Inflammatory macrophage (primary cell): ENCODE data around the gene SGCA.

Source experiments
- DNase-seq, 2 donors: peaks; one replicate each; pipeline ENCODE4 v3.0.0-alpha.2; 2020 to 2022

Gene SGCA

DNA sequence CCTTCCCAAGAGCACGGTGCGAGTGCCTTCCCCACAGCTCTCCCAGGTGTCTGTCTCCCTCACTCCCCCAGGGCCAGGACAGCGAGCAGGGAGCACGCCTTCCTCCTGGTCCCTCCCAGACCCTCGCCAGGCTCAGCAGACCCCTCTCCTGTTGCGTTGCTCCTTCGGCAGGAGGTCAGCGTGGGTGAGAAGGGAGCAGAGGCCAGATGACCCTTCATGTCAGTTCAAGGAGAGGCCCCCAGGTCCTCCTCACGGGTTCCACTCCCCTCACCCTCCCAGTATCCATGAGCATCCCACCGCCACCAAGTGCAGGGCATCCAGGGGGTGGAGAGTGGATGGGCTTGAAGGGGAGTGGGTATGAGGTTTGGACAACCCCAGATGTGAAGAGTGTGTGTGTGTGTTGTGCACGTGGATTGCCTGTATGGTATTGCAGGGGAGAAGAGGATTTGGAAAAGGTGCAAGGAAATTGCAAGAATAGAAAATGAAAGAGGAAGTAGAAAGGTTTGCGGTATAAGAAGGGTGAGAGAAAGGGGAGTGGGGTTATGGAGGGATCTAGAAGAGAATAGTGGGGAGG lies 17.7 kb downstream of the SGCA start:
- DNase-seq = peak in 1 of 2 donors; percentile 50

DNA sequence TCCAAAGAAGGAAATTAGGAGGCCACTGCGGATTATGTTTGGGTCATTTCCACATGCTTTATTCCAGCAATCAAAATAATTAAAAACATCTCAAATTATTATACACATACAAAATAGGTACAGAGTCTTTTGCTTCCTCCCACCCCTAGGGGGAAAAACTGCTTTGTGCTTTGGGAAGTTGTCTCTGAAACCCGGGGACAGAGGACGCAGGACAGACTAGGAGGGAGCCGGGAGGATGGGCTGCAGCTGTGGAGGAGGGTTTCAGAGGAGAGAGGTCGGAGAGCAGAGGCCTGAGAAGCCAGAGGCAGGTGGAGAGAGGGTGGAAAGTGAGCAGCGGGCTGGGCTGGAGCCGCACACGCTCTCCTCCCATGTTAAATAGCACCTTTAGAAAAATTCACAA lies 18.3 kb downstream of the SGCA start:
- no peak for DNase-seq

GRCh38 chr17:50184611-50185398 lies 19.0 kb downstream of the SGCA start:
- peak; percentile 74 to 80 for DNase-seq

GRCh38 chr17:50185631-50186471 lies 20.0 kb downstream of the SGCA start:
- no peak for DNase-seq

DNA sequence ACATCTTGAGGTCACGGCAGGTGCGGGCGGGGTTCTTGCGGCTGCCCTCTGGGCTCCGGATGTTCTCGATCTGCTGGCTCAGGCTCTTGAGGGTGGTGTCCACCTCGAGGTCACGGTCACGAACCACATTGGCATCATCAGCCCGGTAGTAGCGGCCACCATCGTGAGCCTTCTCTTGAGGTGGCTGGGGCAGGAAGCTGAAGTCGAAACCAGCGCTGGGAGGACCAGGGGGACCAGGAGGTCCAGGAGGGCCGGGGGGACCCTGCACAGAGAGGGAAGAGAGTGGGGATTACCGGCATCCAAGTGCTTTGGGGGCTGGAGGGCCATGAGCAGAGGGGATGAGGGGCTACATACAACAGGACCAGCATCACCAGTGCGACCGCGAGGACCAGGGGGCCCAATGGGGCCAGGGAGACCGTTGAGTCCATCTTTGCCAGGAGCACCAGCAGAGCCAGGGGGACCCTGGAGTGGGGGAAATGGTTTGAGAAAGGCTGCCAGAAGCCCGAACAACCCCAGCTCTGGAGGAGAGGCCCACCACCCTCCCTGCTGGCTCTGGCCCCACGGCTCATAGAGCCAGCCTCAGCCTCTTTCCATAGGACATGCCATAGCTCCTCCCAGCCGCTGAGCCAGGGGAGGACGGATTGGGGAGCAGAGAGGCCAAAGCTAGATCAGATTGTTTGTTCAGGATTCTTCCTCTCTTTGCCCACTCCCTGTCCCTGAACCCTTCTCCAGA lies 21.0 kb downstream of the SGCA start:
- DNase-seq = no peak

DNA sequence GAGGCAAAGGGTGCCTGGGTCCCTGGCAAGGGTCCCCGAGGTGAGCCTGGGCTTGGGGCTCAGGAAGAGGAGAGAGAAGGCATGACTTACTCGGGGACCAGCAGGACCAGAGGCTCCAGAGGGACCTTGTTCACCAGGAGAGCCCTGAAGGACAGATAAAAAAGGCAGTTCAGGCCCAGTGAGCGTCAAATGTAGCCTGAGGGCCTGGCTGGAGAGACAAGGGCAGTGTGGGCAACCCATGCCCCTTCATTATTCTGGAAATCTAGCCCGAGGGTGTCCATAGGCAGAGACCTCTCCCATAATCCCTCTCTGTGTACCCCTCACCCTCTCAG lies 21.6 kb downstream of the SGCA start:
- DNase-seq = no peak

- no peak for DNase-seq
These were observed 22.1 kb downstream of the SGCA start for GRCh38 chr17:50187751-50188530.

DNA sequence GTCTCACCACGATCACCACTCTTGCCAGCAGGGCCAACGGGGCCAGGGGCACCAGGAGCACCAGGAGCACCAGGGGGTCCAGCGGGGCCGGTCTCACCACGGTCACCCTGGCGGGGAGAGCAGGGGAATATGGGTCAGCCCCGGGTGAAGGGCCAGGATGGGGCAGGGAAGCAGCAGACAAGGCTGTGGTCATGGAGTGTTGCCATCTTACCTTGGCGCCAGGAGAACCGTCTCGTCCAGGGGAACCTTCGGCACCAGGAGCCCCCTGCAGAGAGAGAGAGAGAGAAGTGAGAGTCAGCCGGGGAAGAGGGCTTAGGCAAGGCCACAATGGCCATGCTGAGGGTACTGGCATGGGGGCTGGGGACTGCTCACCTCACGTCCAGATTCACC lies 22.7 kb downstream of the SGCA start:
- DNase-seq = no peak

DNA sequence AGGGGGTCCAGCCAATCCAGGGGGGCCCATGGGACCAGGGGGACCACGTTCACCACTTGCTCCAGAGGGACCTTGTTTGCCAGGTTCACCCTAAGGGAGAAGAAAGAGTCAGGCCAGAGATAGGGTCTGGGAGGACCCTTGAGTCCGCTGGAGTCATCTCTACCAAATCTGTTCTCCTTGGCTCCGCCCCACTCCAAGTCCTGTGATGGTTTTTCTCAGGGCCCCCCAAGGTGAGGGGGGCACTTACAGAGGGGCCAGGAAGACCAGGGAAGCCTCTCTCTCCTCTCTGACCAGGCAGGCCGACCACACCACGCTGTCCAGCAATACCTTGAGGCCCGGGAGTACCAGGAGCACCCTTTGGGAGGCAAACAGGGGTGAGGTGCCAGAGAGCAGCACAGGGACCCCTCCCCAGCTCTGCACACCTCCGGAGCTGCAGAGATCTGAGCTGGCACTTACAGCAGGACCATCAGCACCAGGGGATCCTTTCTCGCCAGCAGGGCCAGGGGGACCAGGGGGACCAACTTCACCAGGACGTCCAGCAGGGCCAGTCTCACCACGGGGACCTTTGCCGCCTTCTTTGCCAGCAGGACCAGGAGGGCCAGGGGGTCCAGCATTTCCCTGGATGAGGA lies 23.2 kb downstream of the SGCA start:
- DNase-seq = no peak

DNA sequence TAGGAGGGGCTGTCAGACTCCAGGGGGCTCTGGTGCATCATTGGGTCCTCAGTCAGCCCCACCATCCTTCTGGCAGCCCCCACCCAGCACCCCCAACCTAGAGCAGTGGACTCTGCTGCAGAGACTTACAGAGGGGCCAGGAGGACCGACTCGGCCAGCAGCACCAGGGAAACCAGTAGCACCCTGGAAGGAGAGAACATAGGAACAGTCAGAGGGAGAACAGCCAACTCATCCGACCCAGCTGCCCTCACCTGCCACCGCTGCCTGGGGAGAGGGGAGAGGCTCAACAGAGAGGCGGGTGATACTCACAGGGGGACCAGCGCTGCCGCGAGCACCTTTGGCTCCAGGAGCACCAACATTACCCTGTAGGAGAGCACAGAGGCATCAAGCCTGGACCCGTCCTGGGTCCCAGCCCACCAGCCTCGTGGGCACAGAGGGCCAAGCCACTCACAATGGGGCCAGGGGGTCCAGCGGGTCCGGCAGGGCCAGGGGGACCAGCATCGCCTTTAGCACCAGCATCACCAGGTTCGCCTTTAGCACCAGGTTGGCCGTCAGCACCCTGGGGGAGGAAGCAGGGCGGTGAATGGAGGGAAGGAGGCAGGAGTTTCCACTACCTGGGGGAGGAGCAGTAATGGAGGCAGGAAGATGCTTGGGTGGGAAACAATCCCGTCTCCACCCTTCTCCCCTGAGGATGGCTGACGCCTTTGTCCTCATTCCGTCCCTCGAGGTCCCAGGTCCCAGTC lies 23.9 kb downstream of the SGCA start:
- DNase-seq = no peak

DNA sequence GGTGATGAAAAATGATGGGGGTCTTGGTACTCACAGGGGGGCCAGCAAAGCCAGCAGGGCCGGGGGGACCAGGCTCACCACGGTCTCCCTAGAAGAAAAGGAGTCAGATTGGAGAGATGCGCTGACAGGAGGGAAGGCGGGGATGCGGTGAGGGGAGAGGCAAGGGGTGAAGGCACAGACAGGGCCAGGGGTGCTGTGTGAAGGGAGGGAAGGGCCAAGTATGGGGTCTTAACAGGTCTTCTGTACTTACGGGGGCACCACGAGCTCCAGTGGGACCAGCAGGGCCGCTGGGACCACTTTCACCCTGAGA lies 24.4 kb downstream of the SGCA start:
- no peak for DNase-seq

DNA sequence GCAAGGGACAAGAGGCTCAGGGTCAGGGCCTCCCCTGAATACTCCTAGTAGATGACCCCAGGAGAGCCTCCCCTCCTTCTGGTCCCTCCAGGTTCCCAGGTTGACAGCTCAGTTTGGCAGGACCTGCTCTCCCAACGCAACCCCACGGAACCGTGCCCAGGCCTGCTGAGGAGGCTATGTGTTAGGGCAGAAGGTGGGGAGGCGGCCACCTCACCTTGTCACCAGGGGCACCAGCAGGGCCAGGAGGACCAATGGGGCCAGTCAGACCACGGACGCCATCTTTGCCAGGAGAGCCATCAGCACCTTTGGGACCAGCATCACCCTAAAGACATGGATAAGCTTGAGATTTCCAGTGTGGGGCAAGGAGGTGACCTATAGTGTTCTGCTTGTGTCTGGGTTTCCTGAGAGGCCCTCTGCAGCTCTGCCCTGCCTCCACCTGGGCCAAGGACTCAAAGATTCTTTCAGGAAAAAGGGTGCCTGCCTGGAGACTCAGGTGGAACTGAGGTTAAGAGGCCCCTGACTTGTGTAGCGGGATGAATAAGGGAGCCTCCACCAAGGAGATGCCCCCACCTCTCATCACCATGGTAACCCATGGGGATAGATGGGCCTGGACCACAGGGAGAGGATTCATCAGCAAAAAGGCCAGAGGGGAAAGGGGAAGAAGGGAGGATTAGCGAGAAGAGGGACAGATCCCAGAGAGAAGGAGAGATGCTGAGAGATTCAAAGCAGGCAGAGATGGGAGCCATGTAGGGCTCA lies 25.0 kb downstream of the SGCA start:
- DNase-seq = no peak

DNA sequence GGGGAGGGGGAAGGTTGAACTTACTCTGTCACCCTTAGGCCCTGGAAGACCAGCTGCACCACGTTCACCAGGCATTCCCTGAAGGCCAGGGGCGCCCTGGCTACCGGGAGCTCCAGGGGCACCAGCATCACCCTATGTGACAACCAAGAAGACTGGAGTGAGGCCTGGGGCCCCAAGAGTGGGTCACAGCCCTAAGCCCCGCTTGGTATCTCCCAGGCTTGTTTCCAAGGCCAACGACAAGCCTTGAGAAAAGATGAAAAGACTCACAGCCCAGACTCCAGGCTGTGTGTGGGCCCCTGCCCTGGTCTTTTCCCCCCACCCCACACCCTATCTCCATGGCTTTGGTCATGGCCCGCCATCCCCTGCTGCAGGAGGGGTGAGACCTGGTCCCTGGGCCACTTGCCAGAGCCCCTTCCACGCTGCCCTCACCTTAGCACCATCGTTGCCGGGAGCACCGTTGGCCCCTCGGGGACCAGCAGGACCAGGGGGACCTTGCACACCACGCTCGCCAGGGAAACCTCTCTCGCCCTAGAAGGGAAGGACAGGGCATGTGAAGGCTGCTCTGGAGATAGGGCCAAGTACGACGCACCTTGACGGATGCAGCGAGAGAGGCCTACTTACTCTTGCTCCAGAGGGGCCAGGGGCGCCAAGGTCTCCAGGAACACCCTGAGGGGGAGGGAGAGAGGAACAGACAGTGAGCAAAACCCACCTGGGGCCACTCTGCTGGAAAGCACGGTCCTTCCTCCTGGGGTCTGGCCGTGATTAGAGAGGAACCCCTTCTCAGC lies 25.7 kb downstream of the SGCA start:
- DNase-seq = no peak

- DNase-seq = peak in 1 of 2 donors; percentile 19
These were observed 26.4 kb downstream of the SGCA start for GRCh38 chr17:50192144-50192617.

DNA sequence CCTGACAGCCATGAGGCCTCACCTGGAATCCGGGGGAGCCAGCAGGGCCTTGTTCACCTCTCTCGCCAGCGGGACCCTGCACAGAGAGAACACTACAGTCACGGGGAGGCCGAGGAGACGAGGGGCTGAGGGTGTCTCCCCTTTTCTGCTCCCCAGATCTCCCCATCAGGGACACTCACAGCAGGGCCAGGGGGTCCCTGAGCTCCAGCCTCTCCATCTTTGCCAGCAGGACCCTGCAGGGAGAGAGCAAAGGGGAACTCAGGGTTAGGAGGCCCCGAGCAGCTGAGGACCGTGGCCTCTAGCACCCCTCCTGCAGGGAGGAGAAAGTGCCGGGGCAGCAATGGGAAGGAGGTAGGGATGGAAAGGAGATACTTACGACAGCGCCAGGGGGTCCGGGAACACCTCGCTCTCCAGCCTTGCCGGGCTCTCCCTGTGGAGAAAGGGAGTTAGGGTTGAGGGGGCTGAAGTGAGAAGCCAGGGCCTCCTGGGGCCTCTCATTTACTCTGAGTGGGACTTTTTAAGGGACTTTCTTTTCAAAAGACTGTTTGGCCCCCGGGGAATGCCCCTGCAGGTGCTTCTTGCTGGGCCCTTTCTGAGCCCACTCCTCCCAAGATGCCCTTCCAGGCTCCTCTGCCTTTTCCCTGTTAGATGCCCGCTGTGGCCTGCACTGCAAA lies 26.9 kb downstream of the SGCA start:
- DNase-seq = no peak

GRCh38 chr17:50194140-50194933 lies 28.5 kb downstream of the SGCA start:
- no peak for DNase-seq

GRCh38 chr17:50194934-50195865 lies 29.4 kb downstream of the SGCA start:
- no peak for DNase-seq
